ENCODE data around the gene SOCS7. TPM values are rescaled to one million over a fixed set of nuclear protein-coding genes. Genes with fewer than 3 reads are reported as not detected.

Gene SOCS7
- total RNA-seq, 2 donors from 2014 or later = 14.2 to 29.7 TPM

- Mint-ChIP-seq H3K9me3 (no peaks in the 10 kb centered on the region), H3K27me3 (no peaks in the 10 kb centered on the region), H3K4me3 (no peak overlapping the region), H3K27ac (no peak overlapping the region), H3K4me1 (ENCODE audit: low read depth in 2 of 2) (peaks cover 0 to 10% of the 10 kb centered on the region in 2 donors), H3K36me3 (no peaks in the 10 kb centered on the region)
- ATAC-seq (no peak), DNase-seq (ENCODE audit: low spot score) (no peak)
Observed at GRCh38 chr17:38361694-38362465, 10.2 kb downstream of the SOCS7 start.

DNA sequence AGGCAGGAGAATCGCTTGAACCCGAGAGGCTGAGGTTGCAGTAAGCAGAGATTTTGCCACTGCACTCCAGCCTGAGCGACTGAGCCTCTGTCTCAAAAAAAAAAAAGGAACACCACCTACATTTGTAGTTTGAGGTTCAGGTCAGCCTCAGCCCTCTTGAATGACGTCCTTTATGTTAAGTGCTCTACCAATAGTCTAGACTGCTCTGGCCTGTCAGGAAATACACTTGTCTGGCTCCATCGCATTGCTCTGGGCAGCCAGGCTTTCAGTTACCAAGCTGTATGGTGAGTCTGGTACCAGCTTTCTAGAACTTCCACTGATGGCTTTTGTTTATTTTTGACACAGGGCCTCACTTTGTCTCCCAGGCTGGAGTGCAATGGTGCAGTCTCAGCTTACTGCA lies 11.4 kb downstream of the SOCS7 start:
- no peak overlapping the region for H3K4me3 Mint-ChIP-seq
- DNase-seq (ENCODE audit: low spot score) (no peak), ATAC-seq (no peak)
- no peaks in the 10 kb centered on the region for H3K27me3 Mint-ChIP-seq
- H3K9me3 Mint-ChIP-seq = no peaks in the 10 kb centered on the region
- H3K36me3 Mint-ChIP-seq = peaks cover 4% of the 10 kb centered on the region
- no peak overlapping the region for H3K27ac Mint-ChIP-seq
- no peaks in the 10 kb centered on the region for H3K4me1 Mint-ChIP-seq (ENCODE audit: low read depth in 2 of 2)

- ATAC-seq (no peak), DNase-seq (ENCODE audit: low spot score) (no peak)
- H3K27ac Mint-ChIP-seq = no peak overlapping the region
- no peaks in the 10 kb centered on the region for H3K9me3 Mint-ChIP-seq
- H3K27me3 Mint-ChIP-seq = no peaks in the 10 kb centered on the region
- peaks cover 13% of the 10 kb centered on the region for H3K36me3 Mint-ChIP-seq
- H3K4me3 Mint-ChIP-seq = no peak overlapping the region
- no peaks in the 10 kb centered on the region for H3K4me1 Mint-ChIP-seq (ENCODE audit: low read depth in 2 of 2)
Observed at GRCh38 chr17:38364741-38365140, 13.1 kb downstream of the SOCS7 start.

DNA sequence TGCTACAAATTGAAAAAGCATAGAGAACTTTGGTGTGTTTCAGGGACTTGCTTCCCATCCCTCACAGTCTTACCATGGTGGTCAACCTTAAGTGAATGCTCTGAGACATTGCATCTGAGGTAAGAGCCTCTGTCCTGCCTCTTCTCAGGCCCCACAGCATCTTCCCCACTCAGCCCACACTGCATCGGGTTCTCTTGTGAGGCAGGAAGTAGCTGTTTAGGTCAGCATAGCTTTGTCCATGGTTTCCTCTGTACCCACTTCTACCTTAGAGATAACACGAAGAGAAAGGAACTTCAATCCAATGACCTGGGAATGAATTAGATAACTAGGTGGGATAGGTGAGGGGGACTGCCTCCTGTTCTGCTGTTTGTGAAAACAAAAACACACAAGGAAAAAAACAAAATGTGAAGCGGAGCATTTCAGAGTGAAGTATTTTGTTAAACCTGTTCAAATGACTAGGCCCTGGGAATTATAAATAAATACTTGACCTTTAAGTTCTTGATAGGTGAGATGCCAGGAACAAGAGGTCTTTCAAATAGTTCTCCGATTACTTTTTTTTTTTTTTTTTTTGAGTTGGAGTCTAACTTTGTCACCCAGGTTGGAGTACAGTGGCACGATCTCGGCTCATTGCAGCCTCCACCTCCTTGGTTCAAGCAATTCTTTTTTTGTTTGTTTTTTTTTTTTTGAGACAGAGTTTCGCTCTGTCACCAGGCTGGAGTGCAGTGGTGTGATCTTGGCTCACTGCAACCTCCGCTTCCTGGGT lies 17.7 kb downstream of the SOCS7 start:
- H3K36me3 Mint-ChIP-seq = peaks cover 18% of the 10 kb centered on the region
- ATAC-seq (no peak), DNase-seq (ENCODE audit: low spot score) (no peak)
- no peaks in the 10 kb centered on the region for H3K9me3 Mint-ChIP-seq
- no peaks in the 10 kb centered on the region for H3K27me3 Mint-ChIP-seq
- H3K4me1 Mint-ChIP-seq (ENCODE audit: low read depth in 2 of 2) = no peaks in the 10 kb centered on the region
- H3K27ac Mint-ChIP-seq = no peak overlapping the region
- H3K4me3 Mint-ChIP-seq = no peak overlapping the region

DNA sequence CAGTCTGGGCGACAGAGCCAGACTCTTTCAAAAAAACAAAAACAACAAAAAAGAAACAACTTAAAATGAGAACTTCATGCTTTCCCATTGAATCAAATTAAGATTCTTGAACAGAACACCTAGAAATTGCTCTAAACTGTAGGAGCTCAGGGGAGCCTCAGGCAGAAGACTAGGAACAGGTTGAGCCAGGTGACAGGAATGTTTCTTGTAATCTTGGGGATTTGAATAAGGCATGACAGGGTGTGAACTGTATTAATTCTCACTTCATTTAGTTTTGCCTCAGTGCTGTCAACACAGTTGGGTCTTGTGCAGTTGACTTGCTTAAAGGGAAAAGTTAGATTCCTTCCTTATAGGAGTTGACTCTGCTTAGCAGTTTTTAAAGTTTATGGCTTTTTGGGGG lies 27.8 kb downstream of the SOCS7 start:
- Mint-ChIP-seq H3K4me3 (no peak overlapping the region), H3K4me1 (ENCODE audit: low read depth in 2 of 2) (no peaks in the 10 kb centered on the region), H3K9me3 (no peaks in the 10 kb centered on the region), H3K27ac (no peak overlapping the region), H3K36me3 (no peaks in the 10 kb centered on the region), H3K27me3 (no peaks in the 10 kb centered on the region)
- DNase-seq (ENCODE audit: low spot score) (no peak), ATAC-seq (no peak)

GRCh38 chr17:38395090-38395489 lies 43.4 kb downstream of the SOCS7 start:
- H3K4me1 Mint-ChIP-seq (ENCODE audit: low read depth in 2 of 2) = peaks cover 8% of the 10 kb centered on the region in 2 donors
- no peak for ATAC-seq
- H3K27ac Mint-ChIP-seq = no peak overlapping the region

DNA sequence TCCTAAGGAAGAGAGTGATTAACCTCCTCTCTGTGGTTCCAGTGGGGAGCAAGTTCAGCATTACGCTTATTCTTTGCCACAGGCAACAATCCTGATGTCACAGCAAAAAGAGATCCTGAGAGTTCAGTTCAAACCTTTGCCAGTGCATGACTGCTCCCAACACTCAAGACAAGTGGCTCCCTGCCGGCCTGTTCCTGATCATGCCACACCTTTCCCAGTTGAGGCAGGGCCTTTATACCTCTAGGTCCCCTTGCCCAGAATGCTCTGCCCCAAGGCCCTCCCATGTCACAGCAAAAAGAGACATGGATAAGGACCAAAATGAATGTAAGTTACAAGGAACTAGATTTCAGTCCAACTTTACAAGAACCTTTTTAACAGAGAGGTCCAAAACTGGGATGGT lies 45.6 kb downstream of the SOCS7 start:
- Mint-ChIP-seq H3K4me1 (ENCODE audit: low read depth in 2 of 2) (peaks cover 8% of the 10 kb centered on the region in 2 donors), H3K9me3 (no peaks in the 10 kb centered on the region), H3K27ac (no peak overlapping the region), H3K36me3 (peaks cover 11% of the 10 kb centered on the region), H3K27me3 (no peaks in the 10 kb centered on the region), H3K4me3 (no peak overlapping the region)
- DNase-seq (ENCODE audit: low spot score) = no peak
- ATAC-seq = no peak

More at GRCh38 chr17:38395090-38395489, 43.4 kb downstream of the SOCS7 start:
- Mint-ChIP-seq H3K9me3 (no peaks in the 10 kb centered on the region), H3K27me3 (no peaks in the 10 kb centered on the region), H3K36me3 (peaks cover 11% of the 10 kb centered on the region), H3K4me3 (no peak overlapping the region)
- no peak for DNase-seq (ENCODE audit: low spot score)

DNA sequence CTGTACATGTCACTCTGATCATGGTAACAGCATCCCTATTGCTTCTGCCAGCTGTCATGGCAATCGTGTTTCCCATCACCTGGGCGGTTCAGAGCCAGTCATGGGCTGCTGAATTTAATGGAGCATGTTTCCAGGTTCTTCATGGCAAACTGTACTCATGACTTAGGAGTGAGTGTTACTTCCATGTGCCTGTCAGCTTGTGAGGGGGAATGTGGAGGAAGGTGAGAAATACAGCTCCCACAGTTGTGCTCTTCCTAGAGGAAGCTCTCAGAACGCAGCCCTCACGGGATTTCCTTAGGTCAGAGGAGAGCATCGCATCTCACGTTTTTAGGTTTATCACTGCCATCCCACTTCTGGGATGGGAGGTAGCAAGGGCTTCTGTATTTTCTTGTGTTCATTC lies 48.6 kb downstream of the SOCS7 start:
- H3K4me1 Mint-ChIP-seq (ENCODE audit: low read depth in 2 of 2) = peaks cover 4 to 5% of the 10 kb centered on the region in 2 donors
- DNase-seq (ENCODE audit: low spot score) (no peak), ATAC-seq (no peak)
- no peak overlapping the region for H3K27ac Mint-ChIP-seq
- peaks cover 11% of the 10 kb centered on the region for H3K36me3 Mint-ChIP-seq
- H3K27me3 Mint-ChIP-seq = no peaks in the 10 kb centered on the region
- no peak overlapping the region for H3K4me3 Mint-ChIP-seq
- H3K9me3 Mint-ChIP-seq = no peaks in the 10 kb centered on the region

DNA sequence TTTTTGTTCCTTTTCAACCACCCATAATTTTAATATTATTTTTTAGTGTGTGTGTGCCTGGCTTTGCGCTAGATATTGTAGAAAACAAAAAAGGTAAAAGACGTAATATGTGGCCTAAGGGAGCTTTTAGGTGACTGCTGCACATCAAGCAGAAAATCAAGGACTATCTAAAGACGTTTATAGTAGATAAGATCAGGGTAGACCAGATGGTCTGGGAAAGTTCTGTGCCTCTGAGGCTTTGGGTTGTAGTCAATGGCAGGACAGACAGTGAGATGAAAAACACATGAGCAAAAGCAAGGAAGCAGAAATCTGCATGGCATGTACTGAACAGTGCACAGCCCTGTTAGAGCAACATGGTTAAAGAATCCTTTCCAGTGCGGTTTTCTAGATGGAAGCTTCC lies 49.8 kb downstream of the SOCS7 start:
- no peaks in the 10 kb centered on the region for H3K9me3 Mint-ChIP-seq
- ATAC-seq = no peak
- H3K27ac Mint-ChIP-seq = no peak overlapping the region

DNA sequence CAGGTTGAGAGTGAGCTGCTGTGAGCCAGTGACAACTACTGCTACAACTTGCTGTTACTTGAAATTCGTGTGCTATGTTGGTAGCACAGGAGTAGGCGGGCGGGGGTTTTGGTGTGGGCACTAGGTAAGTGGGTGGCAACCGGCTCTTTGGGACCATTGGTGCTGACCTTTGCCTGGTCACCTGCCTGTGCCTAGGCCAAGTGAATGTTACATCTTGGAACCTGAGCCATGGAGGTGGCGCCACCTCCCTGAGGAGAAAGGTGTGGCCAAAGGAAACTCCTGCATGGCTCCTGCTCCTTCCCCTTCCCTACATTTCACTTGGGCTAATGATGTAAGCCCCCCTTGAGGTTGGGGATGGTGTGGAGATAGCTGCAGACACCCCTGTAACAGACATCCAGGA lies 51.3 kb downstream of the SOCS7 start:
- ATAC-seq (no peak), DNase-seq (ENCODE audit: low spot score) (no peak)
- no peak overlapping the region for H3K27ac Mint-ChIP-seq
- no peak overlapping the region for H3K4me3 Mint-ChIP-seq
- H3K36me3 Mint-ChIP-seq = no peaks in the 10 kb centered on the region
- H3K27me3 Mint-ChIP-seq = no peaks in the 10 kb centered on the region
- no peaks in the 10 kb centered on the region for H3K4me1 Mint-ChIP-seq (ENCODE audit: low read depth in 2 of 2)
- H3K9me3 Mint-ChIP-seq = no peaks in the 10 kb centered on the region

More for the DNA sequence above, 49.8 kb downstream of the SOCS7 start:
- no peak for DNase-seq (ENCODE audit: low spot score)
- Mint-ChIP-seq H3K4me3 (no peak overlapping the region), H3K36me3 (peaks cover 5% of the 10 kb centered on the region), H3K4me1 (ENCODE audit: low read depth in 2 of 2) (no peaks in the 10 kb centered on the region), H3K27me3 (no peaks in the 10 kb centered on the region)

DNA sequence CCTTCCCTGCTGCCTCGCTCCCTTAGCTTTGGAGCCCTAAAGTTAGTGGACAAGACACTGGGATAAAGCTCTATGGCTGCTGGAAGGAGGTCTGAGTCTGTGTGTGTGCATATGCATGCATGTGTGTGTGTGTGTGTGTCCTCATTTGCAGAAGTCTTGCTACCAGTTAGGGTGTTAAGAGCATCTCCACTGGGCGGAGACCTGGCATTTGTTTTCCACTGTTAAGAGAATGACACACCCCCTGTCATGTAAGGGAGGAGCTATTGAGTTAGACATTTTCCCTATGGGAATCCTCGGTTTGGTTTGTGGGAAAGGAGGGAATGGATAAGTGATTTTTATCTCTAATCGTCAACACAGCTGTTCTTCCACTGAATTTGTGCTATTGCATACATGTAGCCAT lies 51.8 kb downstream of the SOCS7 start:
- H3K27me3 Mint-ChIP-seq = no peaks in the 10 kb centered on the region
- no peak overlapping the region for H3K4me3 Mint-ChIP-seq
- no peaks in the 10 kb centered on the region for H3K4me1 Mint-ChIP-seq (ENCODE audit: low read depth in 2 of 2)
- H3K9me3 Mint-ChIP-seq = no peaks in the 10 kb centered on the region
- ATAC-seq = peak in 1 of 2 donors; percentile 15
- DNase-seq (ENCODE audit: low spot score) = no peak
- no peaks in the 10 kb centered on the region for H3K36me3 Mint-ChIP-seq
- no peak overlapping the region for H3K27ac Mint-ChIP-seq

- H3K4me3 Mint-ChIP-seq = no peak overlapping the region
Observed at GRCh38 chr17:38404174-38404943, 52.7 kb downstream of the SOCS7 start.

GRCh38 chr17:38405654-38406053 lies 54.0 kb downstream of the SOCS7 start:
- Mint-ChIP-seq H3K4me1 (ENCODE audit: low read depth in 2 of 2) (no peaks in the 10 kb centered on the region), H3K36me3 (no peaks in the 10 kb centered on the region), H3K27me3 (peaks cover 5 to 7% of the 10 kb centered on the region in 2 donors), H3K9me3 (no peaks in the 10 kb centered on the region), H3K27ac (no peak overlapping the region), H3K4me3 (no peak overlapping the region)
- ATAC-seq (no peak), DNase-seq (ENCODE audit: low spot score) (no peak)

More at GRCh38 chr17:38404174-38404943, 52.7 kb downstream of the SOCS7 start:
- DNase-seq (ENCODE audit: low spot score) = no peak
- Mint-ChIP-seq H3K27ac (no peak overlapping the region), H3K4me1 (ENCODE audit: low read depth in 2 of 2) (no peaks in the 10 kb centered on the region), H3K9me3 (no peaks in the 10 kb centered on the region), H3K27me3 (no peaks in the 10 kb centered on the region), H3K36me3 (no peaks in the 10 kb centered on the region)
- no peak for ATAC-seq

- no peak overlapping the region for H3K27ac Mint-ChIP-seq
- no peaks in the 10 kb centered on the region for H3K4me1 Mint-ChIP-seq (ENCODE audit: low read depth in 2 of 2)
- DNase-seq (ENCODE audit: low spot score) (peak; percentile 47), ATAC-seq (no peak)
- no peaks in the 10 kb centered on the region for H3K9me3 Mint-ChIP-seq
- no peak overlapping the region for H3K4me3 Mint-ChIP-seq
- peaks cover 7 to 8% of the 10 kb centered on the region in 2 donors for H3K27me3 Mint-ChIP-seq
- H3K36me3 Mint-ChIP-seq = no peaks in the 10 kb centered on the region
Observed at GRCh38 chr17:38410201-38410600, 58.6 kb downstream of the SOCS7 start.

All from natural killer cell treated with Interleukin-12 subunit alpha and Interleukin-12 subunit beta and Interleukin-15 and Interleukin-18, amount 100 ng/mL, for 72 hours (primary cell).